PC-3 (cell line): ENCODE data around the gene RHCE. TPM values are rescaled to one million over a fixed set of nuclear protein-coding genes. Genes with fewer than 3 reads are reported as not detected.

Source experiments
- ATAC-seq: fragments of 200-7000 bp; cut with Tn5 transposase; 2 replicates; pipeline ENCODE4 v1.9.1; 2020; ENCODE audit warnings: mild to moderate bottlenecking, moderate library complexity
- BruUV-seq: library from RNA; stranded (reverse); fragments of 400-500 nt; replicated peaks from 2 replicates; lab custom pipeline; 2021; lab: Mats Ljungman, UMichigan
- CTCF ChIA-PET: fragments of 300-600 bp; sonication (Branson Sonifier 250); formaldehyde crosslinking; loops from one replicate; lab custom pipeline; 2022; ENCODE audit warnings: antibody characterized with exemption; lab: Charles Lee
- POLR2A ChIA-PET: fragments of 300-600 bp; sonication (Branson Sonifier 250); formaldehyde crosslinking; loops from one replicate; lab custom pipeline; 2022; ENCODE audit warnings: antibody characterized with exemption; ENCODE audit not compliant: unreplicated experiment; lab: Charles Lee
- DNase-seq: peaks from one replicate; pipeline ENCODE4 v3.0.0-alpha.2; 2015
- H2AFZ ChIP-seq: fragments of 300-600 bp; sonication (generic); 2 replicates; pipeline ENCODE4 v1.6.0; 2016; ENCODE audit warnings: antibody characterized with exemption, low read length
- H3F3A ChIP-seq: fragments of 300-600 bp; sonication (generic); one replicate; pipeline ENCODE4 v1.6.0; 2017; ENCODE audit warnings: antibody characterized with exemption, low read length, control low read depth, mild to moderate bottlenecking; ENCODE audit not compliant: unreplicated experiment
- H3K27ac ChIP-seq: fragments of 300-600 bp; sonication (generic); 2 replicates; pipeline ENCODE4 v1.5.1; 2016; ENCODE audit warnings: mild to moderate bottlenecking, low read length
- H3K27me3 ChIP-seq: fragments of 300-600 bp; sonication (generic); 2 replicates; pipeline ENCODE4 v1.6.1; 2016; ENCODE audit warnings: low read length, mixed read lengths
- H3K36me3 ChIP-seq: fragments of 300-600 bp; sonication (generic); 2 replicates; pipeline ENCODE4 v1.6.1; 2016; ENCODE audit warnings: low read depth, mixed run types, low read length, mixed read lengths
- H3K4me1 ChIP-seq: fragments of 300-600 bp; sonication (generic); 2 replicates; pipeline ENCODE4 v1.5.1; 2016; ENCODE audit warnings: low read length; ENCODE audit not compliant: insufficient read depth
- H3K4me2 ChIP-seq: fragments of 300-600 bp; sonication (generic); 2 replicates; pipeline ENCODE4 v1.6.0; 2016; ENCODE audit warnings: low read length
- H3K4me3 ChIP-seq: fragments of 300-600 bp; sonication (generic); 2 replicates; pipeline ENCODE4 v1.5.1; 2016; ENCODE audit warnings: mild to moderate bottlenecking, low read length, mixed read lengths
- H3K79me2 ChIP-seq: fragments of 300-600 bp; sonication (generic); 2 replicates; pipeline ENCODE4 v1.6.1; 2017; ENCODE audit warnings: low read length, mixed read lengths
- H3K9ac ChIP-seq: fragments of 300-600 bp; sonication (generic); 2 replicates; pipeline ENCODE4 v1.6.0; 2016; ENCODE audit warnings: mild to moderate bottlenecking, low read length
- H3K9me2 ChIP-seq: fragments of 300-600 bp; sonication (generic); replicated peaks from 2 replicates; pipeline ENCODE4 v1.6.1; 2016; ENCODE audit warnings: mixed run types, low read length, mixed read lengths
- H3K9me3 ChIP-seq: fragments of 300-600 bp; sonication (generic); 2 replicates; pipeline ENCODE4 v1.6.1; 2016; ENCODE audit warnings: low read length, mixed read lengths
- H4K20me1 ChIP-seq: fragments of 300-600 bp; sonication (generic); 2 replicates; pipeline ENCODE4 v1.6.1; 2016; ENCODE audit warnings: low read length, mixed read lengths
- EZH2 ChIP-seq: fragments of 300-600 bp; sonication (generic); IDR thresholded peaks from one replicate; pipeline ENCODE4 v1.6.1; 2017; ENCODE audit warnings: antibody characterized with exemption, mild to moderate bottlenecking, low read length; ENCODE audit not compliant: unreplicated experiment
- EZH2phosphoT487 ChIP-seq: fragments of 300-600 bp; sonication (generic); IDR thresholded peaks from 2 replicates; pipeline ENCODE4 v1.6.1; 2018; ENCODE audit warnings: mild to moderate bottlenecking, antibody characterized with exemption, low read length, borderline replicate concordance
- intact Hi-C: fragments of 100-400 bp; cut with micrococcal nuclease; formaldehyde crosslinking; loops from 2 replicates; pipeline ENCODE4 v1.9.0; 2023
- total RNA-seq: library from RNA; depleted of rRNA; stranded (reverse); fragments of >200 nt; gene quantifications from 2 replicates; pipeline ENCODE4 v1.2.3, GENCODE V29; 2014
- TF ChIP-seq, protein P1 (sequence below): fragments of 300-600 bp; sonication (generic); conservative IDR thresholded peaks from 2 replicates; pipeline ENCODE4 v1.5.1; 2017; ENCODE audit warnings: antibody characterized with exemption, low read depth, mild to moderate bottlenecking, low read length

The RHCE gene
- total RNA-seq, 1 experiment from 2014 or later: 1.1 TPM

DNA sequence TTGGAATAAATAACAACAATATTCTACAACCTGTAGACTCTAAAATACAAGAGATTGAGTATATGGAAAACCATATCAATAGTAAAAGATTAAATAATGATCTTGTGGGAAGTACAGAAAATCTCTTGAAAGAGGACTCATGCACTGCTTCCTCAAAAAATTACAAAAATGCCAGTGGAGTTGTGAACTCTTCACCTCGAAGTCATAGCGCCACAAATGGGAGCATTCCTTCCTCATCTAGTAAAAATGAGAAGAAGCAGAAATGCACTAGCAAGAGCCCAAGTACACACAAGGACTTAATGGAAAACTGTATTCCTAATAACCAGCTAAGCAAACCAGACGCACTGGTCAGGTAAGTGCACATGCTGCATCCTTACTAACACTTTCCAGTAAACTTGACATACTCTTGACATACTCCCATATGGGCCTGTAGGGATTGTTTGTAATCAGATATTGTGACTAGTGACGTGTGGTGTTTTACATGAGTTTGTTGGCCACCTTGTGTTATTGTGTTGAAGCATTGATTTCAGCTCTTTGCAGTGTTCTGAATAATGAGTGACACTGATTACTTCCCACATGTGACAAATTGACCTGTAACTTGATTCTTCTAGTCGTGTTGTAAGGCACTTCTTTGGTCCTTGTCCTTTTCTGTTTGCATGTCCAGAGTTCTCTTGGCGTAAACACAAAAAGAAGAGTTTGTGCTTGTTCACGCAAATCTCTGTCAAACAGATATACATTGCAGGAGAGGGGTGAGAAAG lies 38.1 kb upstream of the RHCE start:
- Histone ChIP-seq H3K79me2 (0 out of 2 replicates have a peak, but pooled peaks cover 3% of the 10 kb centered on the region), H4K20me1 (no peaks in the 10 kb centered on the region), H3K9ac (no peak overlapping the region), H3K27me3 (no peaks in the 10 kb centered on the region), H3K4me1 (no peaks in the 10 kb centered on the region), H2AFZ (no peak overlapping the region), H3K9me2 (no peaks in the 10 kb centered on the region), H3K4me2 (no peak overlapping the region), H3K9me3 (no peaks in the 10 kb centered on the region), H3K27ac (no peak overlapping the region), H3F3A (no peaks in the 10 kb centered on the region), H3K4me3 (no peak overlapping the region), H3K36me3 (peaks cover 14% of the 10 kb centered on the region; the same call in 1 of the 2 replicates)
- no TSS peak for BruUV-seq
- POLR2A ChIA-PET: interaction anchor here (0.6 kb wide), 1 partner anchor 31 kb away, joined by 4 read pairs; no protein-coding TSS in a partner anchor
- TF ChIP-seq EZH2: no peak
- TF ChIP-seq, protein P1, sequence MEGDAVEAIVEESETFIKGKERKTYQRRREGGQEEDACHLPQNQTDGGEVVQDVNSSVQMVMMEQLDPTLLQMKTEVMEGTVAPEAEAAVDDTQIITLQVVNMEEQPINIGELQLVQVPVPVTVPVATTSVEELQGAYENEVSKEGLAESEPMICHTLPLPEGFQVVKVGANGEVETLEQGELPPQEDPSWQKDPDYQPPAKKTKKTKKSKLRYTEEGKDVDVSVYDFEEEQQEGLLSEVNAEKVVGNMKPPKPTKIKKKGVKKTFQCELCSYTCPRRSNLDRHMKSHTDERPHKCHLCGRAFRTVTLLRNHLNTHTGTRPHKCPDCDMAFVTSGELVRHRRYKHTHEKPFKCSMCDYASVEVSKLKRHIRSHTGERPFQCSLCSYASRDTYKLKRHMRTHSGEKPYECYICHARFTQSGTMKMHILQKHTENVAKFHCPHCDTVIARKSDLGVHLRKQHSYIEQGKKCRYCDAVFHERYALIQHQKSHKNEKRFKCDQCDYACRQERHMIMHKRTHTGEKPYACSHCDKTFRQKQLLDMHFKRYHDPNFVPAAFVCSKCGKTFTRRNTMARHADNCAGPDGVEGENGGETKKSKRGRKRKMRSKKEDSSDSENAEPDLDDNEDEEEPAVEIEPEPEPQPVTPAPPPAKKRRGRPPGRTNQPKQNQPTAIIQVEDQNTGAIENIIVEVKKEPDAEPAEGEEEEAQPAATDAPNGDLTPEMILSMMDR: no peak
- intact Hi-C loops: no loop called here
- no peak for ATAC-seq
- CTCF ChIA-PET: no interaction called here
- no peak for DNase-seq

DNA sequence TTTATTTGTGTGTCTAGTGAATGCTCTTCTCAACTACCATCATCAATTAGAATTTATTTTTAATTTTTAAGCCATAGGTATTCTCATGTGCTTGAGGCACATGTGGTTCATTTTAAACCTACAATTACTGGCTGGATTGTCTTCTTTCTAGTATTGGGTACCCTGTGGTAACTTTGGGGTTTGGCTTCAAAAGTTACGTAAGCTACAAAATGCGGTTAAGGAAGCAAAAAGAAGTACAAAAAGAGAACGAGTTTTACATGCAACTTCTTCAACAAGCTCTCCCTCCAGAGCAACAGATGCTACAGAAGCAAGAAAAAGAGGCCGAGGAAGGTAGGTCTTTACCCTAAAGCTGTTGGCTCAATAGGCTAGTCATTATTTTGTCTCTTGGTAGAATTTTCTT lies 35.9 kb upstream of the RHCE start:
- Histone ChIP-seq H3K9ac (no peak overlapping the region), H3K27ac (no peak overlapping the region), H3K9me2 (no peaks in the 10 kb centered on the region), H3F3A (no peaks in the 10 kb centered on the region), H2AFZ (no peak overlapping the region), H3K4me2 (no peak overlapping the region), H3K36me3 (peaks cover 14% of the 10 kb centered on the region; the same call in 1 of the 2 replicates), H3K79me2 (no peaks in the 10 kb centered on the region), H3K4me3 (no peak overlapping the region), H3K4me1 (no peaks in the 10 kb centered on the region), H4K20me1 (no peaks in the 10 kb centered on the region), H3K27me3 (no peaks in the 10 kb centered on the region), H3K9me3 (no peaks in the 10 kb centered on the region)
- TF ChIP-seq, protein P1: no peak
- TF ChIP-seq EZH2 (no peak), EZH2phosphoT487 (no peak)
- no TSS peak for BruUV-seq
- ATAC-seq: no peak
- no peak for DNase-seq
- ChIA-PET CTCF (no interaction called here), POLR2A (no interaction called here)
- intact Hi-C loops: no loop called here

DNA sequence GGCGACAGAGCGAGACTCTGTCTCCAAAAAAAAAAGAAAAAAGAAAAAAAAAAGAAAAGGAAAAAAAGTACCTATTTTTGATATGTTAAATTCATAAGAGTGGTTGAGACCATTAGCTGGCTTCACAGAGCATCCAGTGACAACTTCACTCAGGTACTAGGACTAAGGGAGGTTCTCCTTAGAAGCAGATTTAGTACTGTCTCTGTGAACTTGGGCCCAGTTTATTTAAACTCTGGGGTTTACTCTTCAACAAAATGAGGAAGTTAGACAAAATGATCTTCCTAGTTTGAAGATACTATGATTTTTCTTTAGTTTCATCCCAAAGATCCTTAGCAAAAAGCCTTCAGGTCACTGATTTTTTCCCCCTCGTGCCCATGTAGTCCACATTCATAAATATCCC lies 31.3 kb upstream of the RHCE start:
- no peaks in the 10 kb centered on the region for H3K9me2 ChIP-seq
- no TSS peak for BruUV-seq
- no peaks in the 10 kb centered on the region for H4K20me1 ChIP-seq
- CTCF ChIA-PET: no interaction called here
- no peaks in the 10 kb centered on the region for H3F3A ChIP-seq
- H3K27ac ChIP-seq: no peak overlapping the region
- H2AFZ ChIP-seq: no peak overlapping the region
- no peaks in the 10 kb centered on the region for H3K9me3 ChIP-seq
- peaks cover 15% of the 10 kb centered on the region for H3K4me1 ChIP-seq
- POLR2A ChIA-PET: interaction anchor here (0.6 kb wide), 1 partner anchor 142 kb away, joined by 5 read pairs; no protein-coding TSS in a partner anchor
- DNase-seq (no peak), ATAC-seq (no peak)
- H3K4me3 ChIP-seq: no peak overlapping the region
- no peaks in the 10 kb centered on the region for H3K27me3 ChIP-seq
- H3K36me3 ChIP-seq: peaks cover 12% of the 10 kb centered on the region; the same call in 1 of the 2 replicates
- H3K79me2 ChIP-seq: 0 out of 2 replicates have a peak, but pooled peaks cover 3% of the 10 kb centered on the region
- intact Hi-C loops: no loop called here
- H3K4me2 ChIP-seq: no peak overlapping the region
- H3K9ac ChIP-seq: no peak overlapping the region
- TF ChIP-seq, protein P1: no peak
- TF ChIP-seq EZH2phosphoT487 (no peak), EZH2 (no peak)
